GM23338 (cell line): ENCODE results near the gene PLAC8.

Experiments used
- EZH2 ChIP-seq: fragments of 200-600 bp; sonication (generic); IDR thresholded peaks from one replicate; pipeline ENCODE4 v1.8.0; 2017; ENCODE audit warnings: antibody characterized with exemption, mild to moderate bottlenecking, low read depth; ENCODE audit not compliant: unreplicated experiment
- EZH2phosphoT487 ChIP-seq: fragments of 200-600 bp; sonication (generic); IDR thresholded peaks from one replicate; pipeline ENCODE4 v1.8.1; 2018; ENCODE audit warnings: antibody characterized with exemption; ENCODE audit not compliant: unreplicated experiment
- POLR2AphosphoS5 ChIP-seq: IDR thresholded peaks from 2 replicates; pipeline ENCODE4 v1.6.1; 2016; ENCODE audit warnings: antibody characterized with exemption, low read depth
- TF ChIP-seq, protein P1 (sequence below), 2 experiments: fragments of 200-600 bp in 1 of 2; sonication (generic) in 1 of 2; conservative IDR thresholded peaks; 2 replicates each; pipeline versions ENCODE4 v1.5.1 to v1.6.1; 2016 to 2017; ENCODE audit warnings: antibody characterized with exemption in 2 of 2, low read depth in 2 of 2, mild to moderate bottlenecking in 2 of 2, moderate library complexity in 1 of 2
- TF ChIP-seq, protein P2 (sequence below): IDR thresholded peaks from 2 replicates; pipeline ENCODE4 v1.6.1; 2016; ENCODE audit warnings: antibody characterized with exemption
- TF ChIP-seq, protein P3 (sequence below): IDR thresholded peaks from one replicate; pipeline ENCODE4 v1.6.1; 2018; ENCODE audit warnings: antibody characterized with exemption; ENCODE audit not compliant: unreplicated experiment

DNA sequence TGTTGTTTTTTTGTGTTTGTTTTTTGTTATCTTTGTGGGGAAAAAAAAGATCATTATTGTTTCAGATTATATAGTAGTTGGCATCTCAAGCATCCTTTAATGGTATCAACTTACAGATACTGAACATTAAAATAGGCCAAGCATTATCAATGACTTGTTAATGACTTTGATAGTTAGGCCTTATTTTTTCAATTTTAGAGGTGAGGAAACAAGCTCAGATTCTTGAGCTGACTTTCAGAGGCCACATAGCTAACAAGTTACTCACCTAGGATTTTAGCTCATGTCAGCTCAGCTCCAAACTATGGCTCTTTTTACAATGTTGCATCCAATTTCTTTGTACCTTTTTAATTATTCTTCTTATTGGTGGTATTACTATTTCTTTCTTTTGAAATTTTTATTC, 471 bp upstream of the PLAC8 start:
- TF ChIP-seq, protein P1, sequence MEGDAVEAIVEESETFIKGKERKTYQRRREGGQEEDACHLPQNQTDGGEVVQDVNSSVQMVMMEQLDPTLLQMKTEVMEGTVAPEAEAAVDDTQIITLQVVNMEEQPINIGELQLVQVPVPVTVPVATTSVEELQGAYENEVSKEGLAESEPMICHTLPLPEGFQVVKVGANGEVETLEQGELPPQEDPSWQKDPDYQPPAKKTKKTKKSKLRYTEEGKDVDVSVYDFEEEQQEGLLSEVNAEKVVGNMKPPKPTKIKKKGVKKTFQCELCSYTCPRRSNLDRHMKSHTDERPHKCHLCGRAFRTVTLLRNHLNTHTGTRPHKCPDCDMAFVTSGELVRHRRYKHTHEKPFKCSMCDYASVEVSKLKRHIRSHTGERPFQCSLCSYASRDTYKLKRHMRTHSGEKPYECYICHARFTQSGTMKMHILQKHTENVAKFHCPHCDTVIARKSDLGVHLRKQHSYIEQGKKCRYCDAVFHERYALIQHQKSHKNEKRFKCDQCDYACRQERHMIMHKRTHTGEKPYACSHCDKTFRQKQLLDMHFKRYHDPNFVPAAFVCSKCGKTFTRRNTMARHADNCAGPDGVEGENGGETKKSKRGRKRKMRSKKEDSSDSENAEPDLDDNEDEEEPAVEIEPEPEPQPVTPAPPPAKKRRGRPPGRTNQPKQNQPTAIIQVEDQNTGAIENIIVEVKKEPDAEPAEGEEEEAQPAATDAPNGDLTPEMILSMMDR (conservative IDR thresholded peaks at IDR 0.05; ENCODE audit: low read depth in 2 of 2) = no peak
- TF ChIP-seq EZH2 (no peak), POLR2AphosphoS5 (no peak), EZH2phosphoT487 (no peak)
- TF ChIP-seq, protein P2, sequence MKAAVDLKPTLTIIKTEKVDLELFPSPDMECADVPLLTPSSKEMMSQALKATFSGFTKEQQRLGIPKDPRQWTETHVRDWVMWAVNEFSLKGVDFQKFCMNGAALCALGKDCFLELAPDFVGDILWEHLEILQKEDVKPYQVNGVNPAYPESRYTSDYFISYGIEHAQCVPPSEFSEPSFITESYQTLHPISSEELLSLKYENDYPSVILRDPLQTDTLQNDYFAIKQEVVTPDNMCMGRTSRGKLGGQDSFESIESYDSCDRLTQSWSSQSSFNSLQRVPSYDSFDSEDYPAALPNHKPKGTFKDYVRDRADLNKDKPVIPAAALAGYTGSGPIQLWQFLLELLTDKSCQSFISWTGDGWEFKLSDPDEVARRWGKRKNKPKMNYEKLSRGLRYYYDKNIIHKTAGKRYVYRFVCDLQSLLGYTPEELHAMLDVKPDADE = no peak
- TF ChIP-seq, protein P3, sequence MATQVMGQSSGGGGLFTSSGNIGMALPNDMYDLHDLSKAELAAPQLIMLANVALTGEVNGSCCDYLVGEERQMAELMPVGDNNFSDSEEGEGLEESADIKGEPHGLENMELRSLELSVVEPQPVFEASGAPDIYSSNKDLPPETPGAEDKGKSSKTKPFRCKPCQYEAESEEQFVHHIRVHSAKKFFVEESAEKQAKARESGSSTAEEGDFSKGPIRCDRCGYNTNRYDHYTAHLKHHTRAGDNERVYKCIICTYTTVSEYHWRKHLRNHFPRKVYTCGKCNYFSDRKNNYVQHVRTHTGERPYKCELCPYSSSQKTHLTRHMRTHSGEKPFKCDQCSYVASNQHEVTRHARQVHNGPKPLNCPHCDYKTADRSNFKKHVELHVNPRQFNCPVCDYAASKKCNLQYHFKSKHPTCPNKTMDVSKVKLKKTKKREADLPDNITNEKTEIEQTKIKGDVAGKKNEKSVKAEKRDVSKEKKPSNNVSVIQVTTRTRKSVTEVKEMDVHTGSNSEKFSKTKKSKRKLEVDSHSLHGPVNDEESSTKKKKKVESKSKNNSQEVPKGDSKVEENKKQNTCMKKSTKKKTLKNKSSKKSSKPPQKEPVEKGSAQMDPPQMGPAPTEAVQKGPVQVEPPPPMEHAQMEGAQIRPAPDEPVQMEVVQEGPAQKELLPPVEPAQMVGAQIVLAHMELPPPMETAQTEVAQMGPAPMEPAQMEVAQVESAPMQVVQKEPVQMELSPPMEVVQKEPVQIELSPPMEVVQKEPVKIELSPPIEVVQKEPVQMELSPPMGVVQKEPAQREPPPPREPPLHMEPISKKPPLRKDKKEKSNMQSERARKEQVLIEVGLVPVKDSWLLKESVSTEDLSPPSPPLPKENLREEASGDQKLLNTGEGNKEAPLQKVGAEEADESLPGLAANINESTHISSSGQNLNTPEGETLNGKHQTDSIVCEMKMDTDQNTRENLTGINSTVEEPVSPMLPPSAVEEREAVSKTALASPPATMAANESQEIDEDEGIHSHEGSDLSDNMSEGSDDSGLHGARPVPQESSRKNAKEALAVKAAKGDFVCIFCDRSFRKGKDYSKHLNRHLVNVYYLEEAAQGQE = no peak
